Transverse colon (tissue), 4 donors: ENCODE data around the gene GAGE10. TPM values are rescaled to one million over a fixed set of nuclear protein-coding genes. Genes with fewer than 3 reads are reported as not detected.
"Not testable (repeated sequence)": the region's sequence is repeated elsewhere in the genome, so short reads cannot be mapped to it uniquely, and the experiment has no call there.

Experiments
- DNase-seq: peaks from one replicate; pipeline ENCODE4 v3.0.0-alpha.2; 2019
- H3K27ac ChIP-seq, 4 donors: fragments of 200-600 bp; sonication (generic); 2 replicates each; pipeline ENCODE4 v1.5.1; 2016 to 2018; ENCODE audit warnings: inconsistent platforms in 4 of 4
- H3K27me3 ChIP-seq: fragments of 200-600 bp; sonication (generic); 2 replicates; pipeline ENCODE4 v1.5.1; 2017; ENCODE audit warnings: inconsistent platforms
- H3K36me3 ChIP-seq, 4 donors: fragments of 200-600 bp; sonication (generic); 2 replicates each; pipeline ENCODE4 v1.5.1; 2017 to 2019; ENCODE audit warnings: inconsistent platforms in 4 of 4
- H3K4me1 ChIP-seq, 4 donors: fragments of 200-600 bp; sonication (generic); 2 replicates each; pipeline ENCODE4 v1.5.1; 2017 to 2020; ENCODE audit warnings: inconsistent platforms in 4 of 4
- H3K4me3 ChIP-seq, 4 donors: fragments of 200-600 bp; sonication (generic); 1 replicate in 1 of 4; 2 replicates in 3 of 4; pipeline versions ENCODE4 v1.5.1 to v1.6.1; 2017 to 2019; ENCODE audit warnings: inconsistent platforms in 4 of 4
- H3K9me3 ChIP-seq, 2 donors: fragments of 200-600 bp; sonication (generic); 2 replicates each; pipeline ENCODE4 v1.5.1; 2017 to 2019; ENCODE audit warnings: inconsistent platforms in 2 of 2
- CTCF ChIP-seq, 5 experiments: fragments of 200-600 bp in 3 of 5; fragments of 450-650 bp in 2 of 5; sonication (generic) in 3 of 5; IDR thresholded peaks; 1 replicate in 2 of 5; 2 replicates in 3 of 5; pipeline ENCODE4 v1.5.1; 2016 to 2017; ENCODE audit warnings: antibody characterized with exemption in 5 of 5, inconsistent platforms in 3 of 5, mild to moderate bottlenecking in 2 of 5, moderate library complexity in 1 of 5
- EP300 ChIP-seq: sonication (generic); formaldehyde crosslinking; IDR thresholded peaks from one replicate; pipeline ENCODE4 v1.6.1; 2017; ENCODE audit warnings: antibody characterized with exemption, low read depth
- POLR2A ChIP-seq: fragments of 450-650 bp; IDR thresholded peaks from one replicate; pipeline ENCODE4 v1.6.1; 2016; ENCODE audit warnings: antibody characterized with exemption, mild to moderate bottlenecking, moderate library complexity
- POLR2AphosphoS5 ChIP-seq, 3 donors: sonication (generic); formaldehyde crosslinking; IDR thresholded peaks; one replicate each; pipeline ENCODE4 v1.6.1; 2016; ENCODE audit warnings: antibody characterized with exemption in 3 of 3
- WGBS, 2 donors: methylation state at CpG; one replicate each; pipeline ENCODE4 v1.1.5; 2018; ENCODE audit warnings: low coverage in 1 of 2; 5-methylcytosine and 5-hydroxymethylcytosine counted together
- in situ Hi-C, 4 donors: fragments of 200-750 bp; cut with MboI; loops; one replicate each; pipeline versions ENCODE4 v1.15.0 to v1.15.1; 2017; ENCODE audit warnings: low sequenced_read_pairs in 3 of 4, low pct_ligation_motif_present in 1 of 4, low pct_unique_long_range_greater_than_20kb in 1 of 4
- intact Hi-C: fragments of 100-400 bp; cut with DNase I; formaldehyde crosslinking; loops from one replicate; pipeline ENCODE4 v1.15.1; 2023; ENCODE audit warnings: low total_unique reads
- total RNA-seq, 4 donors: library from RNA; depleted of rRNA; stranded (reverse); fragments of >200 nt; gene quantifications; one replicate each; pipeline ENCODE4 v1.1.0, GENCODE V29; 2016

Gene GAGE10
- total RNA-seq, 4 donors from 2014 or later, result not detected

GRCh38 chrX:49316085-49316484 lies 12.6 kb downstream of the GAGE10 start:
- Histone ChIP-seq H3K9me3 (no peaks in the 10 kb centered on the region), H3K27me3 (no peaks in the 10 kb centered on the region), H3K27ac (no peak overlapping the region), H3K36me3 (no peaks in the 10 kb centered on the region), H3K4me3 (no peak overlapping the region), H3K4me1 (no peaks in the 10 kb centered on the region)
- DNase-seq, result no peak
- in situ Hi-C loops, result no loop called here
- TF ChIP-seq EP300 (no peak), CTCF (IDR thresholded peaks at IDR 0.05) (no peak), POLR2AphosphoS5 (IDR thresholded peaks at IDR 0.05) (no peak), POLR2A (no peak)
- WGBS, 2 donors, result 58% methylated on average over 4 of the region's 4 CpGs; no CpG with 5 or more reads in 1 of the 2 donors
- intact Hi-C loops, result no loop called here

GRCh38 chrX:49321737-49322136 lies 18.3 kb downstream of the GAGE10 start, which contains the start of gene GAGE12J:
GAGE12J (plus strand) TSS chrX:49322037; CDS start chrX:49323194, 1,157 bp downstream.
- H3K4me1 ChIP-seq, H3K9me3 ChIP-seq, intact Hi-C loops, H3K27me3 ChIP-seq, H3K36me3 ChIP-seq, H3K4me3 ChIP-seq, DNase-seq, H3K27ac ChIP-seq, in situ Hi-C loops: not testable (repeated sequence)
- no CpG with 5 or more reads among the region's 16 CpGs for WGBS, 2 donors

- no CpG with 5 or more reads among the region's 27 CpGs for WGBS, 2 donors
- H3K27ac ChIP-seq, intact Hi-C loops, H3K9me3 ChIP-seq, H3K36me3 ChIP-seq, H3K27me3 ChIP-seq, H3K4me1 ChIP-seq, in situ Hi-C loops, H3K4me3 ChIP-seq, DNase-seq: not testable (repeated sequence)
Observed at GRCh38 chrX:49322266-49322665, 18.8 kb downstream of the GAGE10 start.

- H3K36me3 ChIP-seq, in situ Hi-C loops, intact Hi-C loops, H3K4me1 ChIP-seq, H3K9me3 ChIP-seq, DNase-seq, H3K27ac ChIP-seq, H3K27me3 ChIP-seq, H3K4me3 ChIP-seq: not testable (repeated sequence)
- 87% methylated on average over 3 of the region's 7 CpGs; no CpG with 5 or more reads in 1 of the 2 donors for WGBS, 2 donors
Observed at GRCh38 chrX:49323735-49324134, 20.3 kb downstream of the GAGE10 start.

GRCh38 chrX:49330421-49330820 lies 27.0 kb downstream of the GAGE10 start:
- in situ Hi-C loops, DNase-seq, H3K4me3 ChIP-seq, H3K4me1 ChIP-seq, H3K36me3 ChIP-seq, intact Hi-C loops, H3K9me3 ChIP-seq, H3K27ac ChIP-seq, H3K27me3 ChIP-seq: not testable (repeated sequence)
- 82% methylated on average over 7 of the region's 11 CpGs; no CpG with 5 or more reads in 1 of the 2 donors for WGBS, 2 donors

- H3K4me3 ChIP-seq, H3K27ac ChIP-seq, H3K36me3 ChIP-seq, H3K9me3 ChIP-seq, in situ Hi-C loops, H3K27me3 ChIP-seq, intact Hi-C loops, DNase-seq, H3K4me1 ChIP-seq: not testable (repeated sequence)
- WGBS, 2 donors, result no CpG with 5 or more reads among the region's 16 CpGs
Observed at GRCh38 chrX:49331282-49331681, 27.8 kb downstream of the GAGE10 start, which contains the start of gene GAGE13. GAGE13 (plus strand) TSS chrX:49331582; CDS start chrX:49332738, 1,156 bp downstream.

GRCh38 chrX:49331841-49332240 lies 28.4 kb downstream of the GAGE10 start:
- H3K36me3 ChIP-seq, intact Hi-C loops, DNase-seq, in situ Hi-C loops, H3K4me3 ChIP-seq, H3K27me3 ChIP-seq, H3K9me3 ChIP-seq, H3K4me1 ChIP-seq, H3K27ac ChIP-seq: not testable (repeated sequence)
- WGBS, 2 donors, result 94% methylated on average over 12 of the region's 26 CpGs; no CpG with 5 or more reads in 1 of the 2 donors

GRCh38 chrX:49341449-49341848 lies 38.0 kb downstream of the GAGE10 start:
- DNase-seq, result peak; percentile 20
- in situ Hi-C loops, H3K36me3 ChIP-seq, H3K9me3 ChIP-seq, H3K4me3 ChIP-seq, intact Hi-C loops, H3K27me3 ChIP-seq, H3K27ac ChIP-seq, H3K4me1 ChIP-seq: not testable (repeated sequence)
- 90% methylated on average over 18 of the region's 24 CpGs; no CpG with 5 or more reads in 1 of the 2 donors for WGBS, 2 donors

- H3K36me3 ChIP-seq, H3K4me1 ChIP-seq, H3K4me3 ChIP-seq, H3K27ac ChIP-seq, DNase-seq, in situ Hi-C loops, intact Hi-C loops, H3K9me3 ChIP-seq, H3K27me3 ChIP-seq: not testable (repeated sequence)
- 71 to 79% methylated on average over 7 to 14 of the region's 15 CpGs for WGBS, 2 donors
Observed at GRCh38 chrX:49344496-49345175, 41.2 kb downstream of the GAGE10 start.

- in situ Hi-C loops, H3K9me3 ChIP-seq, H3K27ac ChIP-seq, H3K4me3 ChIP-seq, intact Hi-C loops, DNase-seq, H3K36me3 ChIP-seq, H3K4me1 ChIP-seq, H3K27me3 ChIP-seq: not testable (repeated sequence)
- 82 to 89% methylated on average over 4 to 9 of the region's 10 CpGs for WGBS, 2 donors
Observed at GRCh38 chrX:49345402-49345801, 42.0 kb downstream of the GAGE10 start.
